Endothelial cell of umbilical vein (primary cell): ENCODE data around the gene ADCY5.

Experiments
- CTCF ChIP-seq, 2 donors: IDR thresholded peaks; 1 replicate in 1 of 2; 2 replicates in 1 of 2; pipeline ENCODE4 v1.5.1; 2011; ENCODE audit warnings: low read length in 2 of 2, mild to moderate bottlenecking in 2 of 2, moderate library complexity in 2 of 2, control low read depth in 1 of 2, inconsistent platforms in 1 of 2, low read depth in 1 of 2; ENCODE audit not compliant: insufficient read depth in 1 of 2; ENCODE audit errors: extremely low read depth in 1 of 2
- EZH2 ChIP-seq: IDR thresholded peaks from 2 replicates; pipeline ENCODE4 v1.6.1; 2012; ENCODE audit warnings: borderline replicate concordance, low read depth, mild to moderate bottlenecking, moderate library complexity, low read length, inconsistent platforms; ENCODE audit not compliant: severe bottlenecking
- POLR2A ChIP-seq: IDR thresholded peaks from 2 replicates; pipeline ENCODE4 v1.6.1; 2012; ENCODE audit warnings: low read depth, mild to moderate bottlenecking, control low read depth, low read length
- POLR2AphosphoS5 ChIP-seq: IDR thresholded peaks from 2 replicates; pipeline ENCODE4 v1.6.1; 2012; ENCODE audit warnings: low read depth, mild to moderate bottlenecking, control low read depth, low read length, moderate library complexity; ENCODE audit not compliant: insufficient read depth

DNA sequence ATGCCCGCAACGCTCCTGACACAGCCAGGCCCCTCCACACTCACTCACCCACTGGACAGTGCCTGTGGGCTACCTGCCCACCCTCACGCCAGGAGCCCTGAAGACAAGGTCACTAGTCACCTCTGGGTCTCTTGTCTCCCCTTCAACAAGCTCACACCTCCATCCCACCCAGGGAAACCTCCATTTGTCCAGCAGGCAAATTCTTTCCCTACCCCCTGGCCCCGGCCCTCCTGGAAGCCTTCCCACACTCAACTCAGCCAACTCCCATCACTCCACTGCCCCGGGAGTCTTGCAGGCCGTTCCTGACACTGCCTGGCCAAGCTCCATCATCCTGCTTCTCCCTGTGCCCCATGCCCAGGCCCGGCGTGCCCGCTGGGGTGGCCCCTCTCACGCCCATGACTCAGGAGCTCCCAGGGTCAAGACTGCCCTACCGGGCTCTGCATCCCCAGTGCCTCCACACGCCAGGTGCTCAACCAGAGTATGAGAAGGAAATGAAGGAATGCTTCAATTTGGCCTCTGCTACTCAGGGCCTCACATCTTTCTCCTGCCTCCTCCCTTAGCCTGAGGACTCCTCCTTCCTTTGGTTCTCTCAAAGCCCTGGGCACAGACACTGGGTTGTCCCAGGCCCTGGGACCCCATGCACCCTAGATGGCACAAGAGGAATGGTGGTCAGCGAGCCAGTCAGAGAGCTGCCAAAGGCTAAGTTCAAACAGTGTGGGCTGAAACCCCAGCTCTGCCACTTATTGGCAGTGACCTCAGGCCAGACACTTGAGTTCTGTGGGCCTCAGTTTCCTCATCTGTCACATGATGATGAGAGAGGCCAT lies 158.6 kb downstream of the ADCY5 start:
- no peak for TF ChIP-seq CTCF (IDR thresholded peaks at IDR 0.05; ENCODE audit: extremely low read depth in 1 of 2, insufficient read depth in 1 of 2, low read depth in 1 of 2, low read length in 2 of 2)
- no peak for TF ChIP-seq EZH2
- no peak for TF ChIP-seq POLR2AphosphoS5
- no peak for TF ChIP-seq POLR2A
